HCT116 (cell line): ENCODE data around the gene SNTG2. TPM values are rescaled to one million over a fixed set of nuclear protein-coding genes. Genes with fewer than 3 reads are reported as not detected.

ENCODE experiments used
- ATAC-seq: fragments of 200-7000 bp; cut with Tn5 transposase; 2 replicates; pipeline ENCODE4 v1.9.1; 2020; ENCODE audit warnings: mild to moderate bottlenecking, moderate library complexity
- BruUV-seq: library from RNA; stranded (reverse); fragments of 400-500 nt; replicated peaks from 2 replicates; lab custom pipeline; 2021; lab: Mats Ljungman, UMichigan
- CTCF ChIA-PET: fragments of 300-600 bp; sonication (Branson Sonifier 250); formaldehyde crosslinking; loops from one replicate; lab custom pipeline; 2021; ENCODE audit warnings: antibody characterized with exemption; lab: Charles Lee
- POLR2A ChIA-PET: fragments of 300-600, 350-600 bp; sonication (Branson Sonifier 250); formaldehyde crosslinking; loops from one replicate; lab custom pipeline; 2021; ENCODE audit warnings: antibody characterized with exemption; lab: Charles Lee
- RAD21 ChIA-PET, 2 experiments: fragments of 300-600 bp; sonication (Branson Sonifier 250); formaldehyde crosslinking; loops; one replicate each; lab custom pipeline; 2023; ENCODE audit warnings: low total read pairs in 2 of 2; ENCODE audit not compliant: uncharacterized antibody in 2 of 2, unreplicated experiment in 2 of 2, low non-redundant PET in 1 of 2; lab: Charles Lee
- DNase-seq: peaks from one replicate; pipeline ENCODE4 v3.0.0-alpha.2; 2010; ENCODE audit warnings: low read depth, low spot score
- H2AFZ ChIP-seq: fragments of 200-600 bp; shearing (Covaris generic), sonication (generic); 2 replicates; pipeline ENCODE4 v1.6.1; 2017; ENCODE audit warnings: low read depth, mixed run types, mixed read lengths, antibody characterized with exemption, low read length; ENCODE audit not compliant: poor library complexity, severe bottlenecking
- H3K27ac ChIP-seq: 2 replicates; pipeline ENCODE4 v1.5.1; 2012; ENCODE audit warnings: low read depth, low read length
- H3K27me3 ChIP-seq: fragments of 200-600 bp; sonication (generic); 2 replicates; pipeline ENCODE4 v1.6.1; 2016; ENCODE audit warnings: mixed run types, low read length, mixed read lengths; ENCODE audit not compliant: insufficient read depth
- H3K36me3 ChIP-seq, 2 experiments: fragments of 200-500 bp in 1 of 2; fragments of 200-600 bp in 1 of 2; sonication (Bioruptor generic) in 1 of 2; sonication (generic) in 1 of 2; 2 replicates each; pipeline versions ENCODE4 v1.5.1 to v1.6.1; 2014 to 2016; ENCODE audit warnings: low read length in 2 of 2, inconsistent platforms in 1 of 2, mixed read lengths in 1 of 2, mixed run types in 1 of 2; ENCODE audit not compliant: insufficient read depth in 2 of 2, control insufficient read depth in 1 of 2
- H3K4me1 ChIP-seq, 2 experiments: fragments of 200-600 bp in 1 of 2; sonication (generic) in 1 of 2; 2 replicates each; pipeline versions ENCODE4 v1.5.1 to v1.6.1; 2012 to 2017; ENCODE audit warnings: low read length in 2 of 2, inconsistent platforms in 1 of 2, mild to moderate bottlenecking in 1 of 2, mixed read lengths in 1 of 2, mixed run types in 1 of 2, moderate library complexity in 1 of 2; ENCODE audit not compliant: insufficient read depth in 2 of 2, control insufficient read depth in 1 of 2
- H3K4me2 ChIP-seq: fragments of 200-600 bp; sonication (generic); 2 replicates; pipeline ENCODE4 v1.6.1; 2017; ENCODE audit warnings: mixed run types, low read length, mixed read lengths
- H3K4me3 ChIP-seq, 2 experiments: fragments of 200-600 bp in 1 of 2; sonication (generic) in 1 of 2; replicated peaks in 1 of 2; 2 replicates each; pipeline ENCODE4 v1.5.1; 2011 to 2016; ENCODE audit warnings: low read length in 2 of 2, control low read depth in 1 of 2, low read depth in 1 of 2, mild to moderate bottlenecking in 1 of 2, mixed read lengths in 1 of 2, mixed run types in 1 of 2
- H3K79me2 ChIP-seq: fragments of 200-600 bp; sonication (generic); 2 replicates; pipeline ENCODE4 v1.6.1; 2017; ENCODE audit warnings: mild to moderate bottlenecking, mixed run types, low read length, moderate library complexity, mixed read lengths; ENCODE audit not compliant: insufficient read depth
- H3K9ac ChIP-seq: fragments of 200-600 bp; sonication (generic); 2 replicates; pipeline ENCODE4 v1.6.1; 2016; ENCODE audit warnings: low read length, mixed read lengths
- H3K9me2 ChIP-seq: fragments of 200-600 bp; sonication (generic), shearing (Covaris generic); 2 replicates; pipeline ENCODE4 v1.6.1; 2017; ENCODE audit warnings: mixed run types, mild to moderate bottlenecking, moderate library complexity; ENCODE audit not compliant: insufficient read depth
- H3K9me3 ChIP-seq, 2 experiments: fragments of 200-500 bp in 1 of 2; fragments of 200-600 bp in 1 of 2; sonication (Bioruptor generic) in 1 of 2; sonication (generic) in 1 of 2; 2 replicates each; pipeline ENCODE4 v1.6.1; 2014 to 2017; ENCODE audit warnings: low read length in 2 of 2, mixed read lengths in 2 of 2, inconsistent platforms in 1 of 2, low read depth in 1 of 2, mild to moderate bottlenecking in 1 of 2, mixed run types in 1 of 2, moderate library complexity in 1 of 2; ENCODE audit not compliant: control insufficient read depth in 1 of 2, insufficient read depth in 1 of 2
- H4K20me1 ChIP-seq: fragments of 200-600 bp; sonication (generic), shearing (Covaris generic); 2 replicates; pipeline ENCODE4 v1.6.1; 2017; ENCODE audit warnings: mixed run types, mild to moderate bottlenecking, moderate library complexity; ENCODE audit not compliant: insufficient read depth
- ATF3 ChIP-seq: IDR thresholded peaks from 2 replicates; pipeline ENCODE4 v1.6.1; 2012
- CBX3 ChIP-seq: IDR thresholded peaks from 2 replicates; pipeline ENCODE4 v1.6.1; 2012; ENCODE audit warnings: low read depth
- CEBPB ChIP-seq: IDR thresholded peaks from 2 replicates; pipeline ENCODE4 v1.6.1; 2012; ENCODE audit warnings: low read depth
- CTCF ChIP-seq, 3 experiments: fragments of 200-600 bp in 1 of 3; sonication (generic) in 1 of 3; IDR thresholded peaks in 2 of 3; conservative IDR thresholded peaks in 1 of 3; 2 replicates each; pipeline ENCODE4 v1.5.1; 2012 to 2017; ENCODE audit warnings: low read depth in 2 of 3, low read length in 2 of 3, antibody characterized with exemption in 1 of 3, borderline replicate concordance in 1 of 3, control low read depth in 1 of 3, mild to moderate bottlenecking in 1 of 3, mixed read lengths in 1 of 3, mixed run types in 1 of 3, moderate library complexity in 1 of 3; ENCODE audit not compliant: insufficient read depth in 1 of 3
- ELF1 ChIP-seq: IDR thresholded peaks from 2 replicates; pipeline ENCODE4 v1.6.1; 2012; ENCODE audit warnings: low read depth, borderline replicate concordance
- EZH2 ChIP-seq: fragments of 200-600 bp; sonication (generic); IDR thresholded peaks from 2 replicates; pipeline ENCODE4 v1.6.1; 2017; ENCODE audit warnings: antibody characterized with exemption, mixed run types
- EZH2phosphoT487 ChIP-seq: fragments of 200-600 bp; IDR thresholded peaks from 2 replicates; pipeline ENCODE4 v1.6.1; 2018; ENCODE audit warnings: antibody characterized with exemption, borderline replicate concordance
- FOSL1 ChIP-seq: IDR thresholded peaks from 2 replicates; pipeline ENCODE4 v1.6.1; 2012; ENCODE audit warnings: low read depth
- POLR2AphosphoS5 ChIP-seq: IDR thresholded peaks from 2 replicates; pipeline ENCODE4 v1.6.1; 2011; ENCODE audit warnings: mild to moderate bottlenecking, low read depth, low read length, moderate library complexity
- REST ChIP-seq: IDR thresholded peaks from 2 replicates; pipeline ENCODE4 v1.6.1; 2012; ENCODE audit warnings: low read depth
- SRF ChIP-seq: IDR thresholded peaks from 2 replicates; pipeline ENCODE4 v1.6.1; 2012; ENCODE audit warnings: low read depth
- YY1 ChIP-seq: IDR thresholded peaks from 2 replicates; pipeline ENCODE4 v1.6.1; 2011; ENCODE audit warnings: low read length, low read depth, moderate library complexity, mild to moderate bottlenecking; ENCODE audit not compliant: insufficient replicate concordance; ENCODE audit errors: extremely low read depth
- ZFX ChIP-seq: fragments of 450-650 bp; IDR thresholded peaks from 2 replicates; pipeline ENCODE4 v1.6.1; 2017
- intact Hi-C: fragments of 100-400 bp; cut with micrococcal nuclease; formaldehyde crosslinking; loops from 2 replicates; pipeline ENCODE4 v1.10.0; 2022
- total RNA-seq: library from RNA; stranded (reverse); gene quantifications from one replicate; pipeline ENCODE4 v1.2.1, GENCODE V29; 2021; ENCODE audit not compliant: unreplicated experiment

Gene SNTG2
- total RNA-seq, 1 experiment from 2014 or later: not detected

- ChIA-PET POLR2A (no interaction called here), CTCF (no interaction called here), RAD21 (no interaction called here)
- H3K9me3 ChIP-seq: no peaks in the 10 kb centered on the region
- H3K4me2 ChIP-seq: no peak overlapping the region
- no peaks in the 10 kb centered on the region for H3K79me2 ChIP-seq
- TF ChIP-seq SRF (no peak), POLR2AphosphoS5 (no peak)
- no peaks in the 10 kb centered on the region for H3K4me1 ChIP-seq
- H3K9me2 ChIP-seq: no peaks in the 10 kb centered on the region
- H3K27ac ChIP-seq: no peak overlapping the region
- H3K9ac ChIP-seq: no peak overlapping the region
- H3K27me3 ChIP-seq: peaks cover 48% of the 10 kb centered on the region
- H3K36me3 ChIP-seq: no peaks in the 10 kb centered on the region
- no peaks in the 10 kb centered on the region for H4K20me1 ChIP-seq
- intact Hi-C loops: no loop called here
- no peak overlapping the region for H2AFZ ChIP-seq
- DNase-seq (no peak), ATAC-seq (peak; percentile 22; the same call in 1 of the 2 replicates)
- BruUV-seq: no TSS peak
- no peak overlapping the region for H3K4me3 ChIP-seq
These were observed 426.8 kb downstream of the SNTG2 start for GRCh38 chr2:1377473-1377872.

DNA sequence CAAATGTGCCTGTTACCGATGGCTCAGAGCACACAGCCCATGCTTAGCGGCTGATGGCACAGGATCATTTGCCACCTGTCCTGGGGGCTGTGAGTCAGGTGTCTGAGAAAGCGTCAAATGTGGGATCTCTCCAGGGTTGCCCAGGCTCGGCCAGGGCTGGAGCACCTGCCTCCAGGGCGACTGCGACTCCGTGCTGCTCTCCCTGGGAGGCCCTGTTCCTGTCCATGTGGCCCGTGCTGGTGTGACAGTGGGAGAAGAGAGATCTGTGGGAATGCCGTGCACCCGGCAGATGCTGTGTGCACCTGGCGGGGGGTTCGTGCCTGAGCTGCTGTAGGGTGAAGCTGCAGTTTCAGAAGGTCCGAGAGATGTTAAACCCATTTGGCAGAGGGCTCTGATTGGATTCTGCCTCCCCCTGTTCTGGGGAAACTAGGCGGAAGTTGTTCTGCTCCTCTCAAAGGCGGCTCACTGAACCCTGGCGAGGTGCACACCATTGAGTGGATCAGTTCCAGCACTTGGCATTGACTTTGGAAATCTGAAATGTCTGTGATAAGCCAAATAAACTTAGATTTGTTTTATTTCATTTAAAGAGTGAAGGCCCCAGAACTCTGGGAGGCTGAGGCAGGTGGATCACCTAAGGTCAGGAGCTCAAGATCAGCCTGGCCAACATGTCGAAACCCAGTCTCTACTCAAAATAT lies 428.0 kb downstream of the SNTG2 start:
- no TSS peak for BruUV-seq
- ChIA-PET POLR2A (no interaction called here), CTCF (no interaction called here), RAD21 (no interaction called here)
- no peak overlapping the region for H2AFZ ChIP-seq
- intact Hi-C loops: no loop called here
- H3K79me2 ChIP-seq: no peaks in the 10 kb centered on the region
- no peak for ATAC-seq
- H3K4me2 ChIP-seq: no peak overlapping the region
- no peaks in the 10 kb centered on the region for H4K20me1 ChIP-seq
- no peak overlapping the region for H3K9ac ChIP-seq
- no peaks in the 10 kb centered on the region for H3K36me3 ChIP-seq
- H3K9me3 ChIP-seq: no peaks in the 10 kb centered on the region
- no peak for DNase-seq
- no peak overlapping the region for H3K4me3 ChIP-seq
- no peaks in the 10 kb centered on the region for H3K9me2 ChIP-seq
- no peak overlapping the region for H3K27ac ChIP-seq
- H3K4me1 ChIP-seq: no peaks in the 10 kb centered on the region
- TF ChIP-seq ZFX: no peak
- no peak for TF ChIP-seq ELF1
- no peak for TF ChIP-seq EZH2phosphoT487
- TF ChIP-seq ATF3: no peak
- TF ChIP-seq CBX3: no peak
- no peak for TF ChIP-seq CTCF (IDR thresholded peaks at IDR 0.05 in 2 of 3, conservative IDR thresholded peaks at IDR 0.05 in 1 of 3; ENCODE audit: borderline replicate concordance in 1 of 3, insufficient read depth in 1 of 3, low read depth in 2 of 3, low read length in 2 of 3)
- no peak for TF ChIP-seq REST
- TF ChIP-seq FOSL1: no peak
- no peak for TF ChIP-seq YY1
- TF ChIP-seq EZH2: no peak
- no peak for TF ChIP-seq CEBPB
- peaks cover 39% of the 10 kb centered on the region for H3K27me3 ChIP-seq
